ENCODE data around the gene PRR9. TPM values are rescaled to one million over a fixed set of nuclear protein-coding genes. Genes with fewer than 3 reads are reported as not detected.
"Not testable (repeated sequence)": the region's sequence is repeated elsewhere in the genome, so short reads cannot be mapped to it uniquely, and the experiment has no call there.

PRR9 gene, protein sequence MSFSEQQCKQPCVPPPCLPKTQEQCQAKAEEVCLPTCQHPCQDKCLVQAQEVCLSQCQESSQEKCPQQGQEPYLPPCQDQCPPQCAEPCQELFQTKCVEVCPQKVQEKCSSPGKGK
- polyA plus RNA-seq (2011; rRNA removed) (not detected in 2 replicates), polyA minus RNA-seq (2011; rRNA and poly(A)+ RNA removed) (not detected in 2 replicates)

DNA sequence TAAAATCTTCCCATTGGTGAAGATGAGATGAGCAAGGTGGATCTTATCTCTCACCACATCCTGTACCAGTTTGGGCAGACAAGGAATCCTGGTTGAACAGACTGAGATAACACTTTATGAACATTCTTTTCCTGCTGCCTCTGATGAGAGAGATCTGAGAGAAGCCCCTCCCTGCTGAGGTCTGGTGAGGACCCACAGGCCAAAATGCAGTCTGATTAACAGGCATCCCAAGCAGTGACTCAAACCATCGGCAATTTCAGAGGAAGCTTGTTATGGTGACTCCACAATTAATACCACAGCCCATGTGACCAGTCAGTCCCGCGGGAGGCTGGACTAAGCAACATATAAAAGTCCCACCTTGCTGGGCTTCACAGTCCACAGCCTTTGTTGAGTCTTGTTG, at the start of gene PRR9:
PRR9 (plus strand) TSS at position 373 of the 400 bp plus-strand sequence. CDS start 561 bp downstream, outside the sequence.
- POLR2A ChIA-PET, result no interaction called here

DNA sequence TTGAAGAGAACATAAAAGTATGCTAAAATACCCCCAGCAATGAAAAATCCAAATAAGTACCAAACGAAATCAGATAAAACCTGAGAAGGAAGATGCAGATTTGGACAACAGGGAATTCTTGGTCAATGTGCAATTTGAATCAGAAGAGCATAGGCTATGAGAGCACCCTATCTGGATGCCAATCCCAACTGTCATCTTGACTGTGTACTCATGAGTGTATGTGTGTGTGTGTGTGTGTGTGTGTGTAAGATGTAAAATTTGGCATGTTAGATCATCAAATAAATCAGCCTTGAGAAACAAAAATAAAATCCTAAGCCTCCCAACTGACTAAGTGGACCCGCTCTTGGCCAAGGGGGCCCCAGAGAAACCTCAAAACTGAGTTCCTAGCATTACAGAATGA, 48.7 kb upstream of the PRR9 start:
- TF ChIP-seq, protein P1, sequence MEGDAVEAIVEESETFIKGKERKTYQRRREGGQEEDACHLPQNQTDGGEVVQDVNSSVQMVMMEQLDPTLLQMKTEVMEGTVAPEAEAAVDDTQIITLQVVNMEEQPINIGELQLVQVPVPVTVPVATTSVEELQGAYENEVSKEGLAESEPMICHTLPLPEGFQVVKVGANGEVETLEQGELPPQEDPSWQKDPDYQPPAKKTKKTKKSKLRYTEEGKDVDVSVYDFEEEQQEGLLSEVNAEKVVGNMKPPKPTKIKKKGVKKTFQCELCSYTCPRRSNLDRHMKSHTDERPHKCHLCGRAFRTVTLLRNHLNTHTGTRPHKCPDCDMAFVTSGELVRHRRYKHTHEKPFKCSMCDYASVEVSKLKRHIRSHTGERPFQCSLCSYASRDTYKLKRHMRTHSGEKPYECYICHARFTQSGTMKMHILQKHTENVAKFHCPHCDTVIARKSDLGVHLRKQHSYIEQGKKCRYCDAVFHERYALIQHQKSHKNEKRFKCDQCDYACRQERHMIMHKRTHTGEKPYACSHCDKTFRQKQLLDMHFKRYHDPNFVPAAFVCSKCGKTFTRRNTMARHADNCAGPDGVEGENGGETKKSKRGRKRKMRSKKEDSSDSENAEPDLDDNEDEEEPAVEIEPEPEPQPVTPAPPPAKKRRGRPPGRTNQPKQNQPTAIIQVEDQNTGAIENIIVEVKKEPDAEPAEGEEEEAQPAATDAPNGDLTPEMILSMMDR (IDR thresholded peaks at IDR 0.05; ENCODE audit: insufficient read depth, low read depth, low read length), result no peak
- no peaks in the 10 kb centered on the region for H3K27me3 ChIP-seq (ENCODE audit: control insufficient read depth, insufficient read depth, low read length)
- ChIA-PET CTCF (no interaction called here), POLR2A (no interaction called here)
- H3K4me3 ChIP-seq (ENCODE audit: low read depth, low read length), result no peak overlapping the region
- DNase-seq (ENCODE audit: low read depth), result no peak
- no peaks in the 10 kb centered on the region for H3K36me3 ChIP-seq (ENCODE audit: control insufficient read depth, insufficient read depth, low read length)

More for the DNA sequence above, at the start of gene PRR9:
- no peaks in the 10 kb centered on the region for H3K36me3 ChIP-seq (ENCODE audit: control insufficient read depth, insufficient read depth, low read length)
- no peak for DNase-seq (ENCODE audit: low read depth)
- TF ChIP-seq, protein P1 (IDR thresholded peaks at IDR 0.05; ENCODE audit: insufficient read depth, low read depth, low read length), result no peak
- no peak within 1 kb of the TSS for H3K4me3 ChIP-seq (ENCODE audit: low read depth, low read length)
- CTCF ChIA-PET, result no interaction called here
- peaks cover 2% of the 10 kb centered on the region; the same call in 1 of the 2 replicates for H3K27me3 ChIP-seq (ENCODE audit: control insufficient read depth, insufficient read depth, low read length)

DNA sequence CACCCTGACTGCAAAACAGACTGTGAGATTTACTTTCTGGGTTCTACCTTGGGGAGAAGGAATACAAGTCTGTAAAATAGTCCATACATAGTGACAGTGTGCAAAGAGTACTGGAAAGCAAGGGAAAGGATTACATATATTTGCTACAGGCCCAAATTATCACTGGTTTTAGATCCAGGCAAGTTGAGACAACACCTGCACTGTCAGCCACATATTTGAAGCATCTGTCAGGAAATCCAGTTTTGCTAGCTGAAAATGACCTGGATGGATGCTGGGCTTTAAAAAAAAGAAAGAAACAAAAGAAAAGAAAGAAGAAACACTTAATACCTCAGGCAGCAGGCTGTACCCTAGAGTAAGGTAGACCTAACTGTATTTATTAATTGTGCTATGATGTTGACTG, 42.8 kb upstream of the PRR9 start:
- Histone ChIP-seq H3K4me3 (ENCODE audit: low read depth, low read length) (no peak overlapping the region), H3K36me3 (ENCODE audit: control insufficient read depth, insufficient read depth, low read length) (no peaks in the 10 kb centered on the region), H3K27me3 (ENCODE audit: control insufficient read depth, insufficient read depth, low read length) (no peaks in the 10 kb centered on the region; the same call in 1 of the 2 replicates)
- DNase-seq (ENCODE audit: low read depth), result no peak
- POLR2A ChIA-PET, result no interaction called here
- TF ChIP-seq, protein P1 (IDR thresholded peaks at IDR 0.05; ENCODE audit: insufficient read depth, low read depth, low read length), result no peak
- CTCF ChIA-PET, result no interaction called here

DNA sequence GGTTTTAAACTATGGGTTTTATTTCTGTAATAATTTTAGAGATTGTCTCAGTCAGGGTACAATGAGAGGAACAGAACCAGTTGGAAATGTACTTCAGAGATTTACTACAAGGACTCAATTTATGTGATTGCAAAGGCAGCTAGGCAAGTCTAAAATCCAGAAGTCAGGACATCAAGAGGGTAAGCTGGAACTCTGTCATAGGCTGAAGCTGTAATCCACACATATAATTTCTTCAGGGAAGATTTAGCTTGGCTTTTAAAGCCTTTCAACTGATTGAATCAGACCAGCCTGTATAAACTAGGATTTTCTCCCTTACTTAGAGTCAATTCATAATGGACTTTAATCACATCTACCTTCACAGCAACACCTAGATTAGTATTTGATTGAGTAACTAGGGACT, 38.5 kb upstream of the PRR9 start:
- TF ChIP-seq, protein P1 (IDR thresholded peaks at IDR 0.05; ENCODE audit: insufficient read depth, low read depth, low read length), result no peak
- ChIA-PET POLR2A (no interaction called here), CTCF (no interaction called here)
- DNase-seq (ENCODE audit: low read depth), result no peak
- H3K36me3 ChIP-seq (ENCODE audit: control insufficient read depth, insufficient read depth, low read length), result no peaks in the 10 kb centered on the region
- H3K4me3 ChIP-seq (ENCODE audit: low read depth, low read length), result no peak overlapping the region
- H3K27me3 ChIP-seq (ENCODE audit: control insufficient read depth, insufficient read depth, low read length), result no peaks in the 10 kb centered on the region; the same call in 1 of the 2 replicates

DNA sequence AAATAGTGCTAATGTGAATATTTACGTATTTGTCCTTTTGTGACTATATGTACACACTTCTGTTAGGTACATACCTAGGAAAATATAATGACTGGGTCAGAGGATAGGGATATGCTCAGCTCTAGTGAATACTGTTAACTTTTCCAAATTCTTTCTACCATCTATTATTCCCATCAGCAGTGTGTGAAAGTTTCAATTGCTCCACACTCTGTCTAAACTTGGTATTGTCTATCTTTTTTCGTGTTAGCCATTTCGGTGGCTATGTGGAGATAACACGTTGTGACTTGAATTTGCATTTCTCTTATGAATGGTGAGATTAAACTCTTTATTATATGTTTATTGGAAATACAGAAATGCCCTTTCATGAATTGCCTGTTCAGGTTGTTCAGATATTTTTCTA, 36.8 kb upstream of the PRR9 start:
- TF ChIP-seq, protein P1 (IDR thresholded peaks at IDR 0.05; ENCODE audit: insufficient read depth, low read depth, low read length), result no peak
- ChIA-PET CTCF (no interaction called here), POLR2A (no interaction called here)
- Histone ChIP-seq H3K4me3 (ENCODE audit: low read depth, low read length) (no peak overlapping the region), H3K36me3 (ENCODE audit: control insufficient read depth, insufficient read depth, low read length) (no peaks in the 10 kb centered on the region), H3K27me3 (ENCODE audit: control insufficient read depth, insufficient read depth, low read length) (no peaks in the 10 kb centered on the region)
- DNase-seq (ENCODE audit: low read depth), result no peak

DNA sequence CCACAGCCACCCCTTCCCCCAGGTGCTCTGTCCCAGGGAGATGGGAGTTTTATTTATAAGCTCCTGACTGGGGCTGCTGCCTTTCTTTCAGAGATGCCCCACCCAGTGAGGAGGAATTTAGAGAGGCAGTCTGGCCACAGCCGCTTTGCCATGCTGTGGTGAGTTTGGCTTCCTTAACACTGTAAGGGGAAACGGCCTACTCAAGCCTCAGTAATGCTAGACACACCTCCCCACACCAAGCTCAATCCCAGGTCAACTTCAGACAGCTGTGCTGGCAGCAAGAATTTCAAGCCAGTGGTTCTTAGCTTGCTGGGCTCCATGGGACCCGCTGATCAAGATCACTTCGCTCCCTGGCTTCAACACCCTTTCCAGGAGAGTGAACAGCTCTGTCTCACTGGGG, 29.1 kb upstream of the PRR9 start:
- CTCF ChIA-PET, result interaction anchor here (1.2 kb wide), 1 partner anchor 318 kb away, joined by 4 read pairs; no protein-coding TSS in a partner anchor
- H3K36me3 ChIP-seq (ENCODE audit: control insufficient read depth, insufficient read depth, low read length); H3K4me3 ChIP-seq (ENCODE audit: low read depth, low read length); DNase-seq (ENCODE audit: low read depth); H3K27me3 ChIP-seq (ENCODE audit: control insufficient read depth, insufficient read depth, low read length); POLR2A ChIA-PET: not testable (repeated sequence)

Measured in BJ (cell line).